Kidney (tissue), 14 donors: Measurements from ENCODE around the gene ADAMTS17. TPM values are rescaled to one million over a fixed set of nuclear protein-coding genes. Genes with fewer than 3 reads are reported as not detected.

Experiments
- DNase-seq, 5 donors: peaks; one replicate each; pipeline ENCODE4 v3.0.0-alpha.2; 2013 to 2020
- FAIRE-seq: peaks from 2 replicates; lab custom pipeline; 2012; peaks lifted over from hg19 to GRCh38; lab: Jason Lieb, UNC
- H3K27ac ChIP-seq, 2 donors: one replicate each; pipeline ENCODE4 v1.7.0; 2013; ENCODE audit warnings: low read depth in 2 of 2, low read length in 2 of 2, inconsistent platforms in 1 of 2
- H3K27me3 ChIP-seq: one replicate; pipeline ENCODE4 v1.7.1; 2013; ENCODE audit warnings: low read length, inconsistent platforms; ENCODE audit not compliant: control insufficient read depth, insufficient read depth
- H3K36me3 ChIP-seq, 3 donors: one replicate each; pipeline versions ENCODE4 v1.7.0 to v1.7.1; 2013; ENCODE audit warnings: low read length in 3 of 3, control low read depth in 1 of 3, inconsistent platforms in 1 of 3; ENCODE audit not compliant: insufficient read depth in 3 of 3, control insufficient read depth in 2 of 3
- H3K4me1 ChIP-seq, 3 donors: one replicate each; pipeline versions ENCODE4 v1.7.0 to v1.7.1; 2013; ENCODE audit warnings: low read length in 3 of 3, inconsistent platforms in 1 of 3, low read depth in 1 of 3; ENCODE audit not compliant: control insufficient read depth in 2 of 3, insufficient read depth in 2 of 3
- H3K4me3 ChIP-seq, 3 donors: one replicate each; pipeline versions ENCODE4 v1.7.0 to v1.8.1; 2013; ENCODE audit warnings: low read length in 3 of 3, control low read depth in 1 of 3, inconsistent platforms in 1 of 3
- H3K9ac ChIP-seq, 3 donors: one replicate each; pipeline versions ENCODE4 v1.7.0 to v1.7.1; 2013; ENCODE audit warnings: low read length in 3 of 3, control low read depth in 1 of 3, inconsistent platforms in 1 of 3
- H3K9me3 ChIP-seq, 3 donors: one replicate each; pipeline versions ENCODE4 v1.7.0 to v1.7.1; 2013; ENCODE audit warnings: low read length in 3 of 3, control low read depth in 1 of 3, inconsistent platforms in 1 of 3; ENCODE audit not compliant: control insufficient read depth in 2 of 3, insufficient read depth in 1 of 3
- CTCF ChIP-seq: IDR thresholded peaks from 3 replicates; pipeline ENCODE4 v1.5.1; 2012; ENCODE audit warnings: mild to moderate bottlenecking, moderate library complexity, borderline replicate concordance; ENCODE audit not compliant: insufficient read depth; ENCODE audit errors: extremely low read depth
- intact Hi-C: fragments of 100-400 bp; cut with DNase I; formaldehyde crosslinking; loops from one replicate; pipeline ENCODE4 v1.11.1; 2022
- polyA plus RNA-seq: library from polyadenylated mRNA; stranded (reverse); fragments of 350-450 nt; fragmentation: Illumina TruSeq; extraction: RNeasy Lipid Tissue Mini Kit (QIAGEN cat#74804); gene quantifications from one replicate; pipeline ENCODE4 v1.2.3, GENCODE V29; 2014; ENCODE audit warnings: low read depth, low replicate concordance; ENCODE audit not compliant: insufficient read depth
- total RNA-seq: library from RNA; stranded (reverse); fragmentation: NEBNext Ultra II Directional; extraction: Animal tissue kit (Norgen Biotek cat#: 25700); gene quantifications from one replicate; pipeline ENCODE4 v1.2.1, GENCODE V29; 2021
- donor health status: control.
- donor health status: control.
- donor health status: control.
- donor health status: control.
- donor health status: control.
- donor health status: DM: yes; HTN: yes; CAD: no.
- donor health status: Normal renal cell carcinoma (clear cell type).

Gene ADAMTS17
- total and polyA plus RNA-seq, 2 donors from 2014 or later = 1.7 to 2.2 TPM

- no peaks in the 10 kb centered on the region for H3K36me3 ChIP-seq
- H3K9me3 ChIP-seq = no peaks in the 10 kb centered on the region
- intact Hi-C loops = no loop called here
- FAIRE-seq = no peak
- no peak for TF ChIP-seq CTCF
- peak overlapping the region; percentile 67 to 70 for H3K27ac ChIP-seq
- no peaks in the 10 kb centered on the region for H3K27me3 ChIP-seq
- peak in 2 of 5 donors; percentile 27 to 46 for DNase-seq
- peaks cover 0 to 17% (median 7%) of the 10 kb centered on the region in 3 donors for H3K4me1 ChIP-seq
- no peak overlapping the region for H3K4me3 ChIP-seq
- H3K9ac ChIP-seq = no peak overlapping the region
Observed at GRCh38 chr15:100202309-100202960, 139.3 kb downstream of the ADAMTS17 start.

GRCh38 chr15:100201376-100202280, 140.1 kb downstream of the ADAMTS17 start:
- peak in 1 of 5 donors; percentile 60 for DNase-seq
- intact Hi-C loops = no loop called here

GRCh38 chr15:100200287-100200880, 141.4 kb downstream of the ADAMTS17 start:
- Histone ChIP-seq H3K9ac (no peak overlapping the region), H3K9me3 (no peaks in the 10 kb centered on the region), H3K4me3 (no peak overlapping the region), H3K36me3 (no peaks in the 10 kb centered on the region), H3K27me3 (no peaks in the 10 kb centered on the region), H3K27ac (peak overlapping the region; percentile 20 to 37), H3K4me1 (peaks cover 0 to 8% (median 4%) of the 10 kb centered on the region in 3 donors)
- intact Hi-C loops = no loop called here
- DNase-seq (peak in 2 of 5 donors; percentile 35 to 56), FAIRE-seq (no peak)
- no peak for TF ChIP-seq CTCF

More at GRCh38 chr15:100201376-100202280, 140.1 kb downstream of the ADAMTS17 start:
- Histone ChIP-seq H3K9ac (no peak overlapping the region), H3K27me3 (no peaks in the 10 kb centered on the region), H3K36me3 (no peaks in the 10 kb centered on the region), H3K9me3 (no peaks in the 10 kb centered on the region), H3K27ac (peak overlapping the region; percentile 65 to 67), H3K4me1 (peaks cover 0 to 13% (median 7%) of the 10 kb centered on the region in 3 donors), H3K4me3 (no peak overlapping the region)
- FAIRE-seq = no peak
- no peak for TF ChIP-seq CTCF
